Hypothalamus (tissue), 51 donors: ENCODE data around the gene SERTM2.

Source experiments
- DNase-seq, 51 donors: peaks; one replicate each; lab custom pipeline; 2025; lab: John Stamatoyannopoulos, UW

Gene SERTM2

GRCh38 chrX:111555406-111555958 is 44.0 kb downstream of the SERTM2 start:
- no peak for DNase-seq

- DNase-seq = no peak
These were observed 49.4 kb downstream of the SERTM2 start for GRCh38 chrX:111560801-111561200.

- no peak for DNase-seq
These were observed 50.4 kb downstream of the SERTM2 start for GRCh38 chrX:111561851-111562250.

GRCh38 chrX:111567542-111568255 is 56.3 kb downstream of the SERTM2 start:
- no peak for DNase-seq

GRCh38 chrX:111568354-111568753 is 56.9 kb downstream of the SERTM2 start:
- peak in 1 of 51 donors; percentile 0 for DNase-seq

GRCh38 chrX:111568817-111569216 is 57.4 kb downstream of the SERTM2 start:
- no peak for DNase-seq
